Lung (tissue), 12 donors: ENCODE data around the gene POC1A. TPM values are rescaled to one million over a fixed set of nuclear protein-coding genes. Genes with fewer than 3 reads are reported as not detected.
"Not testable (repeated sequence)": the region's sequence is repeated elsewhere in the genome, so short reads cannot be mapped to it uniquely, and the experiment has no call there.

ENCODE experiments used
- ATAC-seq: fragments of 200-7000 bp; cut with Tn5 transposase; one replicate; pipeline ENCODE4 v1.9.1; 2020; ENCODE audit warnings: moderate number of reproducible peaks; ENCODE audit not compliant: insufficient read depth, low FRiP score
- DNase-seq, 3 donors: peaks; one replicate each; pipeline ENCODE4 v3.0.0-alpha.2; 2013 to 2017
- H3K27ac ChIP-seq, 2 donors: one replicate each; pipeline ENCODE4 v1.5.1; 2013; ENCODE audit warnings: mild to moderate bottlenecking in 2 of 2, moderate library complexity in 2 of 2, control low read depth in 1 of 2, inconsistent platforms in 1 of 2, low read depth in 1 of 2, low read length in 1 of 2
- H3K27me3 ChIP-seq, 3 donors: one replicate each; pipeline ENCODE4 v1.5.1; 2013; ENCODE audit warnings: low read length in 2 of 3; ENCODE audit not compliant: control insufficient read depth in 3 of 3, insufficient read depth in 3 of 3
- H3K36me3 ChIP-seq, 4 donors: one replicate each; pipeline ENCODE4 v1.5.1; 2013; ENCODE audit warnings: low read length in 4 of 4, mild to moderate bottlenecking in 1 of 4, moderate library complexity in 1 of 4; ENCODE audit not compliant: control insufficient read depth in 4 of 4, insufficient read depth in 4 of 4
- H3K4me1 ChIP-seq, 5 donors: one replicate each; pipeline ENCODE4 v1.5.1; 2013; ENCODE audit warnings: low read length in 5 of 5, mild to moderate bottlenecking in 2 of 5, moderate library complexity in 1 of 5; ENCODE audit not compliant: control insufficient read depth in 5 of 5, insufficient read depth in 5 of 5
- H3K4me3 ChIP-seq: one replicate; pipeline ENCODE4 v1.5.1; 2013; ENCODE audit warnings: mild to moderate bottlenecking, control low read depth, moderate library complexity
- H3K9ac ChIP-seq, 2 donors: one replicate each; pipeline ENCODE4 v1.5.1; 2013; ENCODE audit warnings: low read length in 2 of 2, control low read depth in 1 of 2; ENCODE audit not compliant: insufficient read depth in 1 of 2
- H3K9me3 ChIP-seq, 4 donors: one replicate each; pipeline ENCODE4 v1.5.1; 2013; ENCODE audit warnings: low read length in 3 of 4, mild to moderate bottlenecking in 1 of 4, moderate library complexity in 1 of 4; ENCODE audit not compliant: control insufficient read depth in 4 of 4, insufficient read depth in 3 of 4
- CTCF ChIP-seq: IDR thresholded peaks from 2 replicates; pipeline ENCODE4 v1.5.1; 2012; ENCODE audit warnings: mild to moderate bottlenecking; ENCODE audit errors: control extremely low read depth, extremely low read depth
- WGBS, 2 donors: extraction: QIAGEN DNeasy Blood & Tissue Kit; methylation state at CpG; one replicate each; pipeline ENCODE4 v1.1.7; 2013; 5-methylcytosine and 5-hydroxymethylcytosine counted together
- polyA plus RNA-seq, 2 donors: library from polyadenylated mRNA; stranded (reverse); fragments of 200-250 nt; gene quantifications; one replicate each; pipeline ENCODE4 v1.2.1, GENCODE V29; 2013
- total RNA-seq, 2 donors: library from RNA; depleted of rRNA in 1 of 2; stranded (reverse); fragments of >200 nt in 1 of 2; gene quantifications; one replicate each; pipeline ENCODE4 v1.2.1, GENCODE V29; 2014 to 2021
- donor health status: control.
- donor health status: control.
- donor health status: Bipolar disorder and iron deficiency.
- donor health status: healthy.
- donor health status: DM: yes; HTN: yes; CAD: no.

POC1A gene
- total and polyA plus RNA-seq, 4 donors = 2.3 to 5.4 (median 4.0) TPM

DNA sequence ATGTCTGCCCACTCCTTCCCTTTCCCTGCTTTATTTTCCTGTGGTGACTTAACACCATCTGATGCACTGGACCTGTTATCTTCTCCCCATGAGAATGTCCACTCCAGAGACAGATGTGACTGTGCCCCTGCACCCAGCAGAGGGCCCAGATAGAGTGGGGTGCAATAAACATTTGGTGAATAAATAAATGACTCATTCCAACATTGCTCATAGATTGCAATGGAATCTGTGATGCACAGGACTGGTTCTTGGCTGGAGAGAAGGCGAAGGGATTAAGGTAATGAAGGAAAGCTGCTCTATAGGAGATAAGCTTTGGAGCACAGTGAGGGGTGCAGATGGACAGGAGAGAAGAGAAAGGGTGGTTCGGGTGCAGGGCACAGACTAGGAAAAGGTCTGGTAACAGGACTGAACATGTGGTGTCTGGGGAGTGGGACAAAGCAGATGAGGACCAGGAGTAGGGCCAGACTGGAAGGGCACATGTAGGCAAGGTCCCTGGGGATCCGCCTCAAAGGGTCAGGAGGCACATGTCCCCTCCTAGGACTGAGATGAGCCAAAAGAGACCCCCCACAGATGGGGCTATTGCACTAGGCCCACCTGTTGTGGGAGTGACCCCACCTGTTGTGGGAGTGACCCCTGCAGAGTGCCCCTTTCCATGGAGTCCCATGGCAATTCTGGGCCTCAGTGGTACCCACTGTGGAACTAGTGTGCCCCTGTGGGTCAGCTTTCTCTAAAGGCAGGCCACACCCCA lies 17.5 kb upstream of the POC1A start:
- H3K4me3 ChIP-seq = no peak overlapping the region
- DNase-seq (no peak), ATAC-seq (no peak)
- WGBS, 2 donors = 88 to 98% methylated on average over 3 of the region's 3 CpGs
- TF ChIP-seq CTCF = no peak
- peaks cover 0 to 6% (median 3%) of the 10 kb centered on the region in 5 donors for H3K4me1 ChIP-seq
- no peak overlapping the region for H3K27ac ChIP-seq
- H3K36me3 ChIP-seq = no peaks in the 10 kb centered on the region
- H3K27me3 ChIP-seq = no peaks in the 10 kb centered on the region
- no peak overlapping the region for H3K9ac ChIP-seq
- no peaks in the 10 kb centered on the region for H3K9me3 ChIP-seq

- H3K27ac ChIP-seq, ATAC-seq, H3K9me3 ChIP-seq, H3K4me3 ChIP-seq, DNase-seq, H3K4me1 ChIP-seq, H3K9ac ChIP-seq, H3K36me3 ChIP-seq, H3K27me3 ChIP-seq: not testable (repeated sequence)
- 94 to 98% methylated on average over 3 of the region's 3 CpGs for WGBS, 2 donors
Measured at GRCh38 chr3:52170217-52170616, 16.0 kb upstream of the POC1A start.

- Histone ChIP-seq H3K9ac (no peak overlapping the region), H3K4me3 (no peak overlapping the region), H3K27ac (no peak overlapping the region), H3K9me3 (no peaks in the 10 kb centered on the region), H3K27me3 (no peaks in the 10 kb centered on the region), H3K36me3 (no peaks in the 10 kb centered on the region), H3K4me1 (no peaks in the 10 kb centered on the region)
- WGBS, 2 donors = 62 to 80% methylated on average over 9 of the region's 9 CpGs
- TF ChIP-seq CTCF = no peak
- no peak for DNase-seq
- ATAC-seq = no peak
Measured at GRCh38 chr3:52167240-52167639, 13.0 kb upstream of the POC1A start.

DNA sequence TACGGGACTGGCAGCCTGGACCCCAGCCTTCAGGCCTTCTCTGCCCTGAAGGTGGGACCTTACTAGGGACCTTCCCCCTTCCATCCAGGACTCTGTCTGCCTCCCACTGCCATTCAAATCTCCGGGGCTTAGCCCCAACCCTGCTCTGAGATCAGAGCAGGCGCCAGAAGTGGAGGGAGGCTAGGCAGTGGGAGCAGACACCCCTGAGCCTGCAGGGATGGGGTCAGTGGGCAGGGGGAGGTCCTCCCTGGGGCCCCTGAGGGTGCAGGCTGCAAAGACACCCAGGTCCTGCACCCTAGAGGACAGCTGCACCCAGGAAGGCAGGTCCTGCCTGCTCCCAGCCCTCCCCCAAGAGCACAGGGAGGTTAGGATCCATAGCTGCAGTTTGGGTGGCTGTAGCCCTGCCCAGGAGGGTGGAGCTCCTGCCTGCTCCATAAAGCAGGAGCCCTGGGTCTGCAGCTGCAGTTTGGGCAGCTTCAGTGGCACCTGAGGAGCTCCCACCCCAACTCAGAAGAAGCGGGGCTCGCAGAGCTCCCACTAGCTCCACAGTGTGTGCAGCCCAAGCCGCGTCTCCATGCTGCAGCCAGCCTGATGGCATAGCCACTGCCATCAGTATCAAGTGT lies 8.1 kb upstream of the POC1A start:
- H3K9me3 ChIP-seq = no peaks in the 10 kb centered on the region
- DNase-seq (no peak), ATAC-seq (no peak)
- WGBS, 2 donors = 90 to 94% methylated on average over 7 of the region's 7 CpGs
- no peaks in the 10 kb centered on the region for H3K27me3 ChIP-seq
- no peak overlapping the region for H3K4me3 ChIP-seq
- no peaks in the 10 kb centered on the region for H3K36me3 ChIP-seq
- H3K9ac ChIP-seq = no peak overlapping the region
- TF ChIP-seq CTCF = no peak
- no peaks in the 10 kb centered on the region for H3K4me1 ChIP-seq
- H3K27ac ChIP-seq = no peak overlapping the region
